ENCODE data around the gene SOX6.

The SOX6 gene

DNA sequence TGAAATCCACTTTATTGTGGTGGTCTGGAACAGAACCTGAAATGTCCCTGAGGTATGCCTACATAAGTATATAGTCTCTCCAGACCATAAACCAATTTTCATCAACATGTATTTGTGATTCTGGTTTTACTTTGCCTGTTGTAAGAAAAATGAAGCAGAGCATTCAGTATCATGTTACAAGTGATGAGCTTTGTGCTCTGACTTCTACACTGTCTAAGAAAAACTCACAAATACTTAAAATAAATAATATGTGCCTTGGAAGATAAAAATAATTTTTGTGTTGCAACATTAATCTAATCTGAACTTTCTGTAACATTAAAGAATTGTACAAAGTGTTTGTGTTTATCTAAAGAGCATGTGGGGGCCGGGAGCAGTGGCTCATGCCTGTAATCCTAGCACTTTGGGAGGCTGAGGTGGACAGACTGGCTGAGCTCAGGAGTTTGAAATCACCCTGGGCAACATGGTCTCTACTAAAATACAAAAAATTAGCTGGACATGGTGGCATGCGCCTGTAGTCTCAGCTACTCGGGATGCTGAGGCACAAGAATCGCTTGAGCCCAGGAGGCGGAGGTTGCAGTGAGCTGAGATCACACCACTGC, 219.5 kb downstream of the SOX6 start:
- H3K4me2 ChIP-seq (ENCODE audit: low read depth, low read length, poor library complexity, severe bottlenecking): no peak overlapping the region
- H3K4me1 ChIP-seq (ENCODE audit: insufficient read depth, low read length, poor library complexity, severe bottlenecking): no peaks in the 10 kb centered on the region
- H3K79me2 ChIP-seq (ENCODE audit: insufficient read depth, low read length): no peaks in the 10 kb centered on the region
- H2AFZ ChIP-seq (ENCODE audit: low read length): no peak overlapping the region
- H3K9me2 ChIP-seq (replicated peaks; ENCODE audit: low read depth, low read length): no peaks in the 10 kb centered on the region
- TF ChIP-seq, protein P1, sequence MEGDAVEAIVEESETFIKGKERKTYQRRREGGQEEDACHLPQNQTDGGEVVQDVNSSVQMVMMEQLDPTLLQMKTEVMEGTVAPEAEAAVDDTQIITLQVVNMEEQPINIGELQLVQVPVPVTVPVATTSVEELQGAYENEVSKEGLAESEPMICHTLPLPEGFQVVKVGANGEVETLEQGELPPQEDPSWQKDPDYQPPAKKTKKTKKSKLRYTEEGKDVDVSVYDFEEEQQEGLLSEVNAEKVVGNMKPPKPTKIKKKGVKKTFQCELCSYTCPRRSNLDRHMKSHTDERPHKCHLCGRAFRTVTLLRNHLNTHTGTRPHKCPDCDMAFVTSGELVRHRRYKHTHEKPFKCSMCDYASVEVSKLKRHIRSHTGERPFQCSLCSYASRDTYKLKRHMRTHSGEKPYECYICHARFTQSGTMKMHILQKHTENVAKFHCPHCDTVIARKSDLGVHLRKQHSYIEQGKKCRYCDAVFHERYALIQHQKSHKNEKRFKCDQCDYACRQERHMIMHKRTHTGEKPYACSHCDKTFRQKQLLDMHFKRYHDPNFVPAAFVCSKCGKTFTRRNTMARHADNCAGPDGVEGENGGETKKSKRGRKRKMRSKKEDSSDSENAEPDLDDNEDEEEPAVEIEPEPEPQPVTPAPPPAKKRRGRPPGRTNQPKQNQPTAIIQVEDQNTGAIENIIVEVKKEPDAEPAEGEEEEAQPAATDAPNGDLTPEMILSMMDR (conservative IDR thresholded peaks at IDR 0.05; ENCODE audit: low read length): no peak
- TF ChIP-seq EZH2phosphoT487 (IDR thresholded peaks at IDR 0.05; ENCODE audit: borderline replicate concordance): no peak
- H3K9me3 ChIP-seq (ENCODE audit: insufficient read depth, low read depth, low read length): no peaks in the 10 kb centered on the region
- no peaks in the 10 kb centered on the region for H4K20me1 ChIP-seq (ENCODE audit: insufficient read depth, low read length, poor library complexity, severe bottlenecking)
- H3K4me3 ChIP-seq (ENCODE audit: low read length, poor library complexity, severe bottlenecking): no peak overlapping the region
- no peaks in the 10 kb centered on the region for H3K36me3 ChIP-seq (ENCODE audit: insufficient read depth, low read length)
- H3K27me3 ChIP-seq (ENCODE audit: insufficient read depth, low read length, poor library complexity, severe bottlenecking): no peaks in the 10 kb centered on the region
- no peaks in the 10 kb centered on the region for H3F3A ChIP-seq (ENCODE audit: low read depth)
- H3K9ac ChIP-seq (ENCODE audit: low read depth, low read length, poor library complexity, severe bottlenecking): no peak overlapping the region

DNA sequence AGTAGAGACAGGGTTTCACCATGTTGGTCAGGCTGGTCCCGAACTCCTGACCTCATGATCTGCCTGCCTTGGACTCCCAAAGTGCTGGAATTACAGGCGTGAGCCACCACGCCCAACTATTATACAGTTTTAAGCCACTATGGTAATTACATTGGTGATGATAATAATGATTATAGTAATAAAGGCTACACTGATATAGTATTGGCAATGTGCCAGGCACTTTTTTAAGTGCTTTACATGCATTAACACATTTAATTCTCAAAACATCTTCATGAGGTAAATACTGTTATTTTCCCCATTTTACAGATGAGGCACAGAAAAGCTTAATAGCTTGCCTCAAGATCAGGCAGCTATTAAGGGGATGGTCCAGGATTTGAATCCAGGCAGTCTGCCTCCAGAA, 222.5 kb downstream of the SOX6 start:
- Histone ChIP-seq H3K4me2 (ENCODE audit: low read depth, low read length, poor library complexity, severe bottlenecking) (no peak overlapping the region), H3F3A (ENCODE audit: low read depth) (no peaks in the 10 kb centered on the region), H3K27me3 (ENCODE audit: insufficient read depth, low read length, poor library complexity, severe bottlenecking) (no peaks in the 10 kb centered on the region), H3K4me1 (ENCODE audit: insufficient read depth, low read length, poor library complexity, severe bottlenecking) (no peaks in the 10 kb centered on the region), H3K9me2 (replicated peaks; ENCODE audit: low read depth, low read length) (no peaks in the 10 kb centered on the region), H2AFZ (ENCODE audit: low read length) (no peak overlapping the region), H3K79me2 (ENCODE audit: insufficient read depth, low read length) (no peaks in the 10 kb centered on the region), H3K9me3 (ENCODE audit: insufficient read depth, low read depth, low read length) (no peaks in the 10 kb centered on the region), H3K36me3 (ENCODE audit: insufficient read depth, low read length) (no peaks in the 10 kb centered on the region), H3K4me3 (ENCODE audit: low read length, poor library complexity, severe bottlenecking) (no peak overlapping the region), H3K9ac (ENCODE audit: low read depth, low read length, poor library complexity, severe bottlenecking) (no peak overlapping the region), H4K20me1 (ENCODE audit: insufficient read depth, low read length, poor library complexity, severe bottlenecking) (no peaks in the 10 kb centered on the region)
- TF ChIP-seq, protein P1 (conservative IDR thresholded peaks at IDR 0.05; ENCODE audit: low read length): no peak
- TF ChIP-seq EZH2phosphoT487 (IDR thresholded peaks at IDR 0.05; ENCODE audit: borderline replicate concordance): no peak

- TF ChIP-seq EZH2phosphoT487 (IDR thresholded peaks at IDR 0.05; ENCODE audit: borderline replicate concordance): no peak
- TF ChIP-seq, protein P1 (conservative IDR thresholded peaks at IDR 0.05; ENCODE audit: low read length): no peak
- Histone ChIP-seq H3K27me3 (ENCODE audit: insufficient read depth, low read length, poor library complexity, severe bottlenecking) (no peaks in the 10 kb centered on the region), H3K79me2 (ENCODE audit: insufficient read depth, low read length) (no peaks in the 10 kb centered on the region), H3K9me3 (ENCODE audit: insufficient read depth, low read depth, low read length) (no peaks in the 10 kb centered on the region), H4K20me1 (ENCODE audit: insufficient read depth, low read length, poor library complexity, severe bottlenecking) (no peaks in the 10 kb centered on the region), H3K9ac (ENCODE audit: low read depth, low read length, poor library complexity, severe bottlenecking) (no peak overlapping the region), H3K4me1 (ENCODE audit: insufficient read depth, low read length, poor library complexity, severe bottlenecking) (peaks cover 8% of the 10 kb centered on the region), H2AFZ (ENCODE audit: low read length) (no peak overlapping the region), H3K4me3 (ENCODE audit: low read length, poor library complexity, severe bottlenecking) (no peak overlapping the region), H3K4me2 (ENCODE audit: low read depth, low read length, poor library complexity, severe bottlenecking) (no peak overlapping the region), H3F3A (ENCODE audit: low read depth) (no peaks in the 10 kb centered on the region), H3K9me2 (replicated peaks; ENCODE audit: low read depth, low read length) (no peaks in the 10 kb centered on the region), H3K36me3 (ENCODE audit: insufficient read depth, low read length) (no peaks in the 10 kb centered on the region)
These were observed 228.6 kb downstream of the SOX6 start for GRCh38 chr11:16127732-16128131.

All from Loucy (cell line).